Fibroblast of the aortic adventitia (primary cell): ENCODE data around the gene TTBK1. TPM values are rescaled to one million over a fixed set of nuclear protein-coding genes. Genes with fewer than 3 reads are reported as not detected.

Experiments
- DNase-seq: peaks from one replicate; pipeline ENCODE4 v3.0.0-alpha.2; 2010; ENCODE audit warnings: low read depth
- H3K4me3 ChIP-seq: 2 replicates; pipeline ENCODE4 v1.5.1; 2011; ENCODE audit warnings: low read depth, mild to moderate bottlenecking, control low read depth, low read length, moderate library complexity
- total RNA-seq: library from RNA; depleted of rRNA; stranded (reverse); fragments of >200 nt; gene quantifications from 2 replicates; pipeline ENCODE4 v1.2.3, GENCODE V29; 2012; ENCODE audit warnings: low replicate concordance
- TF ChIP-seq, protein P1 (sequence below): IDR thresholded peaks from 2 replicates; pipeline ENCODE4 v1.5.1; 2011; ENCODE audit warnings: mild to moderate bottlenecking, low read length, control low read depth, inconsistent platforms; ENCODE audit not compliant: insufficient read depth

Gene TTBK1
- total RNA-seq, 1 donor: not detected

DNA sequence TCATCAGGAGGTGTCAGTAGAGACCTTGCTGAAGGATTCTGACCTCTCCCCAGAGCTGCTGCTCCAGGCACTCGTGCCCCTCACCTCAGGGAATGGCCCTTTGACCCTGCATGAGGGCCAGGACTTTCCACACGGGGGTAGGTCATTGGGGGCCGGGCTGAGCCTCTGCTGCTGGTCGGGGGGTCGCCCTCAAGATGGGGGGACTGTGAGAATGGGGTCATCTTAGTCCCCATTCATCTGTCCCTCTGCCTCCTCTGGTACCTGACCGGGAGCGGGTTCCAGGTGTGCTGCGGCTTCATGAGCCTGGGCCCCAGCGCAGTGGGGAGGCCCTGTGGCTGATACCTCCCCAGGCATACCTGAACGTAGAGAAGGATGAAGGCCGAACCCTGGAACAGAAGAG, 29.9 kb upstream of the TTBK1 start:
- no peak for DNase-seq
- no peak overlapping the region for H3K4me3 ChIP-seq
- TF ChIP-seq, protein P1, sequence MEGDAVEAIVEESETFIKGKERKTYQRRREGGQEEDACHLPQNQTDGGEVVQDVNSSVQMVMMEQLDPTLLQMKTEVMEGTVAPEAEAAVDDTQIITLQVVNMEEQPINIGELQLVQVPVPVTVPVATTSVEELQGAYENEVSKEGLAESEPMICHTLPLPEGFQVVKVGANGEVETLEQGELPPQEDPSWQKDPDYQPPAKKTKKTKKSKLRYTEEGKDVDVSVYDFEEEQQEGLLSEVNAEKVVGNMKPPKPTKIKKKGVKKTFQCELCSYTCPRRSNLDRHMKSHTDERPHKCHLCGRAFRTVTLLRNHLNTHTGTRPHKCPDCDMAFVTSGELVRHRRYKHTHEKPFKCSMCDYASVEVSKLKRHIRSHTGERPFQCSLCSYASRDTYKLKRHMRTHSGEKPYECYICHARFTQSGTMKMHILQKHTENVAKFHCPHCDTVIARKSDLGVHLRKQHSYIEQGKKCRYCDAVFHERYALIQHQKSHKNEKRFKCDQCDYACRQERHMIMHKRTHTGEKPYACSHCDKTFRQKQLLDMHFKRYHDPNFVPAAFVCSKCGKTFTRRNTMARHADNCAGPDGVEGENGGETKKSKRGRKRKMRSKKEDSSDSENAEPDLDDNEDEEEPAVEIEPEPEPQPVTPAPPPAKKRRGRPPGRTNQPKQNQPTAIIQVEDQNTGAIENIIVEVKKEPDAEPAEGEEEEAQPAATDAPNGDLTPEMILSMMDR: no peak

DNA sequence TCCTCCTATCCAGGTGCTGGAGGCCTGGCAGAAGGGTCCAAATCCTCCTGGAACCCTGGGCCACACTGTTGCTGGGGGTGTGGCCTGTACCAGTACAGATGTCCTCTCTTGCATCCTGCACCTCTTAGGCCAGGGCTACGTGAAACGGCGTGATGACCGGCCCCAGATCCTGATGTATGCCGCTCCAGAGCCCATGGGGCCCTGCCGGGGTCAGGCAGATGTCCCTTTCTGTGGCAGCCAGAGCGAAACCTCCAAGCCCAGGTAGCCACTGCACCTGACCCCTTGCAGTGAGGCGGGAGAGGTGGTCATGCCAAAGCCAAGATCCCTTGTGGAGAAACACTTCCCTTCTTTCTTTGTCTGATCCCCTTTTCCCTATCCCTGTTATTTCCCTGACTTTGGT, 28.2 kb upstream of the TTBK1 start:
- TF ChIP-seq, protein P1: no peak
- no peak for DNase-seq
- H3K4me3 ChIP-seq: no peak overlapping the region

DNA sequence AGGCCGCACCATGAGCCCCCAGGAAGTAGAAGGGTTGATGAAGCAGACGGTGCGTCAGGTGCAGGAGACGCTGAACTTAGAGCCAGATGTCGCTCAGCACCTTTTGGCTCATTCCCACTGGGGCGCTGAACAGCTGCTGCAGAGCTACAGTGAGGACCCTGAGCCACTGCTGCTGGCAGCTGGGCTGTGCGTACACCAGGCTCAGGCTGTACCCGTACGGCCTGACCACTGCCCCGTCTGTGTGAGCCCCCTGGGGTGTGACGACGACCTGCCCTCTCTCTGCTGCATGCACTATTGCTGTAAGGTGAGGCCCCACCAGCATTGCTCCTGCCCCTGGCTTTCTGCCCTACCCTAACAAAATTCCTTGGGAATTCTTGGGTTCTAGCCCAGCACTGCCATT, 27.1 kb upstream of the TTBK1 start:
- TF ChIP-seq, protein P1: no peak
- H3K4me3 ChIP-seq: no peak overlapping the region
- DNase-seq: no peak

DNA sequence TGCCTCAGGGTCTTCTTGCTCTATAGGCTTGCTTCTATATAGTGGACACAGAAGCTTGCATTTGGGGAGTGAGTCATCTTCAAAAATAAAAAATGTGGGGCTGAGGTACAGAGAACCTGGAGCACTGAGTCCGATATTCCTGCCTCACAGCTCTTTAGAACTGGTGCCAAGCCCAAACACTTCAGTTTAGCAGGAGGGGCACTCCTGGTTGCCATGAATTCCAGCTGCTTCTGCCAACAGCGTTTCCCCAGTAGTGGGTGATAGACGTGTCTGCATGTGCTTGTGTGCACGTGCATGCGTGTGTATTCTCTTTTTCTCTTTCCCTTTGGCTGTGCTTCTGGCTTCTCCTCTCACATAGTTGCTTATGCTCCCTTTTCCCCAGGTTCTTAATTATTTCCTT, 25.9 kb upstream of the TTBK1 start:
- DNase-seq: no peak
- TF ChIP-seq, protein P1: no peak
- H3K4me3 ChIP-seq: no peak overlapping the region

DNA sequence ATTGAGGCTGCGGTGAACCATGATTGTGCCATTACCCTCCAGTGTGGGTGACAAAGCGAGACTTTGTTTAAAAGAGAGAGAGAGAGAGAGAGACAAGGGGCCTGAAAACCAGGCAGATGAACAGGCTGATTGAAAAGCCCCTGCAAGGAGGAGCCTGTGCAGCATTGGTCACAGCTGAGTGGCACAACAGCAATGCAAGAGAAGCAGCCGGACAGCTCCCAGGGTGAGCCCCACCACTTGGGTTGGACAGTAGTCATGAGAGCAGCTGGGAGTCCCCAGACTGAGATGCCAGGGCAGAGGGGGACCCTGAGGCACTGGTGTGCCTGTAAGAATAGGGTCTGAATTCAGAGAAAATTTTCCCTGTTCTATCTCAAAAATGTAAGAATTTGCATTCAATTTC, 24.2 kb upstream of the TTBK1 start:
- TF ChIP-seq, protein P1: no peak
- no peak overlapping the region for H3K4me3 ChIP-seq
- DNase-seq: no peak

DNA sequence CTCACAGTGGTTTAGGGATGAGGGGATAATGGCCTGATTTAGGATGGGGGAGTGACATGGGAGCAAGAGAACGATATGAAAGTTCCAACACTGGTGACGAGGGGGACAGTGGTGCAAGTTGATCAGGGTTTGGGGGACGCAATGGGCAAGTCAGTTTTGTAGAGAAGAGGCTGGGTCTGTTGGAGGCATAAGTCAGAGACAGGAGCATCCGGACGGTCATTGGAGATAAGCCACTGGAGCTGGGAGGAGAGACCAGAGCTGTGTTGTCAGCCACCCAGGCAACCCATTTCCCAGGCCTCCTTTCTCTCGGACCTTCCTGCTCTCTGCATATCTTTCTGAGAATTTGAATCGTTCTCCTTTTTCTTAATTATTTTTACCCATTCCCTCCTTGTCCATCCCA, 23.5 kb upstream of the TTBK1 start:
- DNase-seq: no peak
- H3K4me3 ChIP-seq: no peak overlapping the region
- TF ChIP-seq, protein P1: no peak

DNA sequence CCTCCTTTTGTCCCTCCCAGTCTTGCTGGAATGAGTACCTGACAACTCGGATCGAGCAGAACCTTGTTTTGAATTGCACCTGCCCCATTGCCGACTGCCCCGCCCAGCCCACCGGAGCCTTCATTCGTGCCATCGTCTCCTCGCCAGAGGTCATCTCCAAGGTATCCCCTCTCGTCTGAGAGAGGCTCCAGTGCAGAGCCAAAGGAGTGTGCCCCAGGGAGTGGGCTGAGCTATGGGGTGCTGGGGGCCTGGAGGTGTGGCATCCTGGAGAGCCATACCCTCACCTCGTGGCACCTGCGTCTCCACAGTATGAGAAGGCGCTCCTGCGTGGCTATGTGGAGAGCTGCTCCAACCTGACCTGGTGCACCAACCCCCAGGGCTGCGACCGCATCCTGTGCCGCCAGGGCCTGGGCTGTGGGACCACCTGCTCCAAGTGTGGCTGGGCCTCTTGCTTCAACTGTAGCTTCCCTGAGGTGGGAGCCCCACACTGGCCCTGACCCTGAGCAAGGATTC, 22.8 kb upstream of the TTBK1 start:
- H3K4me3 ChIP-seq: no peak overlapping the region
- TF ChIP-seq, protein P1: no peak
- no peak for DNase-seq
